Stimulated activated CD8-positive, alpha-beta memory T cell treated with anti-CD3 and anti-CD28 coated beads, Interleukin-7, amount 100 ng/mL, for 1 hour (primary cell): Measurements from ENCODE around the gene OR2T11.
"Not testable (repeated sequence)": the region's sequence is repeated elsewhere in the genome, so short reads cannot be mapped to it uniquely, and the experiment has no call there.

ENCODE experiments used
- DNase-seq, 2 donors: peaks; one replicate each; pipeline ENCODE4 v3.0.0-alpha.2; 2020; ENCODE audit warnings: low read depth in 2 of 2

The OR2T11 gene

DNA sequence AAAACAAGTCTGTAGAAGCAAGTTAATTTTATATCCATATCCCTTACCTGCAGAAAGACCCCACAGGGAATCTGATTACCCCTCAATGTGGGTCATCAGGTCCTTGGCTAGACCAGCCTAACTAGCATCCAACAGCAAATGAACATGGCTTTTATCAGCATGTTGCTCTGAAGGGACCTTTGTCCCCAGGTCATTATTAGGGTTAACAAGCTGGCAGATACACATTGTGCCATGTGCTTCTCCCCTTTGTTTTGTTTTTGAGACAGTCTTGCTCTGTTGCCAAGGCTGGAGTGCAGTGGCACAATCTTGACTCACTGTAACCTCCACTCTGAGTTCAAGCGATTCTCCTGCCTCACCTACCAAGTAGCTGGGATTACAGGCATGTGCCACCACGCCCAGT, at the start of gene OR2T11:
Gene OR2T11, minus strand, starts transcription at position 101 of the 400 bp plus-strand sequence. CDS start 7,963 bp downstream, outside the sequence.
- DNase-seq: not testable (repeated sequence)

DNA sequence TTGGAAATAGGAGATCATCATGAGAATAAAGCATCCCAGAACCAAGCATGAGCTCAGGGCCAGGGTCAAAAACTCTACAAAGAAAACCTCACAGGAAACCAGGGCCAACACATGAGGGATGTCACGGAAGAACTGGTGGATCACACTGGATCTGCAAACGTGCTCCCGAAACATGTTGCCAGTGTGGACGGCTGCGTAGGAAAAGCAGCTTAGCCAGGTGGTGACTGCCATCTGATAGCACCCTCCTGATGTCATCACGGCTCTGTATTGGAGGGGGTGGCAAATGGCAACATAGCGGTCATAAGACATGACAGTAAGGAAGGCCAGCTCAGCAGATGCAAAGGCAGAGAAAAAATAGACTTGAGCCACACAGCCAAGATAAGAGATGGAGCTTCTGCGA, 46.8 kb upstream of the OR2T11 start:
- DNase-seq: no peak

GRCh38 chr1:248670003-248670402, 35.1 kb upstream of the OR2T11 start:
- no peak for DNase-seq

DNA sequence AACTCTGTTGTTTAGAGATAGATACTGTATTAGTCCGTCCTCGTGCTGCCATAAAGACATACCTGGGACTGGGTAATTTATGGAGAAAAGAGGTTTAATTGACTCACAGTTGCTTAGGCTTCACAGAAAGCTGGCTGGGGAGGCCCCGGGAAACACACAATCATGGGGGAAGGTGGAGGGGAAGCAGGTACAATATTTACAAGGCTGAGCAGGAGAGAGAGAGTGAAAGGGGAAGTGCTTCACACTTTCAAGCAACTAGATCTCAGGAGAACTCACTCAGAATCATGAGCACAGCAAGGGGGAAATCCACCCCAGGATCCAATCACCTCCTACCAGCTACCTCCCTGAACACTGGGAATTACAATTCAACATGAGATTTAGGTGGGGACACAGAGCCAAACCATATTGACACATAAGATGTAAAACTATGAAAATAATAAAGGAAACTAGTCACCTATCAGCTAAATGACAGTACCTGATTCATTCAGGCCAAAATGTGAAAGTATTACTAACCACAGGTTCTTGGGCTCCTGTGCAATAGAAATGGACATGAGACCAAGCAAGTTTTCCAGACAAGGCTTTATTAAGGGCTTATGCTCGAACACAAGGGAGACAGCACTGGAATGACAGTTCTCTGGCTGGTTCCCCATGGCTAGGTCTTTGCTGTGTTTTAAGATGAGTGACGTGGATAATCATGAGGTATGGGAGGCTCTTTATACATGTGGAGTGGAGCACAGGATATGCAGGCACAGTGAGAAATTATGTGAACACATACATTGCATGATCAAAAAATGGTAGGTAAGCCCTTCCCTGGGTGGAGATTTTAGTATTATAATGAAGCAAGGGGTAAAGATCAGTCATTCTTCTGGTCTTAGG, 28.8 kb upstream of the OR2T11 start:
- not testable (repeated sequence) for DNase-seq

- DNase-seq: not testable (repeated sequence)
Observed at GRCh38 chr1:248656797-248657196, 21.9 kb upstream of the OR2T11 start.

DNA sequence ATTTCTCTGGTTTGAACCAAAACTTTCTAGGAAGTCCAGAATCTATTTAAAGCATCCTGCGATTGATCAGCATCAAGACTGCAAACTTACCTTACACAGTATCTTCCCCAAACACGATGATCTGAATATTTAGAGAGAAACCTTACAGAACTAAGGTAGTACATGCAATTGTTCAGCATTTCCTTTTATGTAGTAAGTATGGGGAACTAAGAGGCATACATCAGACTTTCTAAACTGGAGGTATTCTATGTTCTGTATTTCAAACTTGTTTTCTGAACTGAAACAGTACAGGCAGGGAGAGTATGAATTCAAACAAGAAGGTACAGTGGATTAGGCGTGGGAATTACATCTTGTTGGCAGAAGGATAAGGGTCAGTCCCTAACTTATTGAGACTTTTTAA, 20.5 kb upstream of the OR2T11 start, which contains the start of gene OR2T27:
Gene OR2T27, minus strand, starts transcription at position 175 of the 400 bp plus-strand sequence. CDS start 4,644 bp downstream, outside the sequence.
- DNase-seq: not testable (repeated sequence)

DNA sequence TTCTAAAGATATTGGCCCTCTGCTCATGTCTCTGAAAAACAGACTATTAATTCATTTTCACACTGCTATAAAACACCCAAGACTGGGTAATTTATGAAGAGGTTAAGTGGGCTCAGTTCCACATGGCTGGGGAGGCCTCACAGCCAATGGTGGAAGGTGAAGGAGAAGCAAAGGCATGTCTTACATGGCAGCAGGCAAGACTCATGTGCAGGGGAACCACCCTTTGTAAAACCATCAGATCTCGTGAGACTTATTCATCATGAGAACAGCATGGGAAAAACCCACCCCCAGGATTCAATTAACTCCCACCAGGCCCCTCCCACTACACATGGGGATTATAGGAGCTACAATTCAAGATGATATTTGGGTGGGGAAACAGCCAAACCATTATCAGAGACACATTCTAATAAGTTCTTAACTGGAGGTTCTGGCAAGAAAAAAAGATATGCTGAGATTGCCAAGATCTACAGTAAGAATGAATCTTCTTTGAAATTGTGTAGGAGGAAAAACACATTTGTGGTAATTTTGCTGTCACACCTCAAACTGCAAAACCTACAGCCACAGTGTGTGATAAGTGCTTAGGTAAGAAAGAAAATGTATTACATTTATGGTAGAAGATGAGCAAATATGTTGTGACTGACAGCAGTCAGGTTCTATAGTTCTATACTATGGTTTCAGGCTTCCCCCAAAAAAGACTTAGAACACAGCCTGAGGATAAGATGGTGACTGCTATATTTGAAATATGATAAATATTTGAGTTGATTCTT, 14.1 kb upstream of the OR2T11 start:
- DNase-seq: not testable (repeated sequence)

- not testable (repeated sequence) for DNase-seq
Observed at GRCh38 chr1:248645178-248645577, 10.3 kb upstream of the OR2T11 start, which contains the start of gene OR2T35. Gene OR2T35 (minus strand): TSS chr1:248645278. CDS start chr1:248639258, 6,020 bp downstream.

DNA sequence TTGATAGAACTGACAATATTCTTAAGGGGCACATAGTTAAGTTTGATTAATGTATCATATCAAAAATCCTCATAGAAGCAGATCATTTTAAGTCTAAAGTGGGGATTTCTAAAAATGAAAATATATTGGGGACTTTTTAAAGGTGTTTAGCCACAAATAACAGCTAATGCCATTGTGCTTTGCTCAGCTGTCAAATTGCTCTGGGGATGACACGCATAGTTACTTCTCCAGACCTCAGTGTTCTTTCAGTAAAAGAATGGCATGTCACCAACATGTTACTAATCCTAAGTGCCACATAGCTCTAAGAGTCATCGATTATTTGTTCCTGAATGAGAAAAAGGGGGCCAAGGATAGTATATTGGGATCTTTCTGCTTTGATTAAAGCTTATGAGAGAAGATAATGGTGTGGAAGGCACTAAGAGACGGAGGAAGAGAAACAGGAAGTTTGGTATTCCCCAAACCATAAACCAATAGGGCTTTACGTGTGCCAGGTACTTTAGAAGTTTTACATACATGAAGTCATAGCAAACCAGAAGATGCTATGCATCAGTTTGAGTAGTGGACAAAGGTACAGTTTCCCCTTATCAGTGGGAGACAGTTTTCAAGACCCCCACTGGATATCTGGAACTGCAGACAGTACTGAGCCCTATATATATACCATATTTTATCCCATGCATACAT, 8.2 kb upstream of the OR2T11 start:
- not testable (repeated sequence) for DNase-seq

GRCh38 chr1:248641583-248641982, 6.7 kb upstream of the OR2T11 start:
- not testable (repeated sequence) for DNase-seq

GRCh38 chr1:248640906-248641305, 6.0 kb upstream of the OR2T11 start:
- not testable (repeated sequence) for DNase-seq

- DNase-seq: not testable (repeated sequence)
Observed at GRCh38 chr1:248639652-248640051, 4.8 kb upstream of the OR2T11 start.

DNA sequence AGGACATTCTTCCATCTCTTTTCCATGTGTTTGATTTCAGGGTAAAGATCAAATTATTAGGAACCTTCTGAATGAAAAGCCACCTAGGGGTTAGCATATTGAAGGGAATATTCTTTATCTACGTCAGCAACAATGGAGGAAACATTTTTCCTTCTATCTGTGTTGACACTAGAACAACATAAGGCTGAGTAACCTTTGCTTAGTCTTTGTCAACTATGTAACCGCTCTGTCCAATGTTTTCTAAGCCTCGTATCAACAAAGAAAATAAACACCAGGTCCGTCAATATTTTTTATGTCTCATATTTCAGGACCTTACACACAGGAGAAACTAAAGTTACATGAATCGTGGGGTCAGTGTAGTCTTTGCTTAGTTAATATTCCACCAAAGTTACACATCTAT, 1.7 kb upstream of the OR2T11 start:
- DNase-seq: not testable (repeated sequence)

- DNase-seq: no peak
Observed at GRCh38 chr1:248631354-248632008, 3.4 kb downstream of the OR2T11 start.

DNA sequence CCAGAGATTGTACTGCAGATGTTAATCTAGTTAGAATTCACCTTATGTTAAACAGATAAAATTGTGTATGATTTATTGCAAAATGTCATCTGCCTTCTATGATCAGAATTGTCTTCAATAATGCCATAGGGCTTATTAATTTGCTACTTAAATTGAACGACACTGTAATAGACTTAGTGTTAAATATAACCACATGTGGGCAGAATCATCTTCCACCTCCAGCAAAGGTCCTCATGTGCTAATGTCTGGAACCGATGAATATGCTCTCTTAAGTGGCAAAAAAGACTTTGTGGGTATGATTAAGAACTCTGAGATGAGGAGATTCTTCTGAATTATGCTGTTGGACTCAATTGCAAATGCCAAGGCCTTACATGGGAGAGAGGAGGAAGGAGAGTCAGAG, 4.3 kb downstream of the OR2T11 start:
- no peak for DNase-seq

- DNase-seq: no peak
Observed at GRCh38 chr1:248627971-248628844, 6.7 kb downstream of the OR2T11 start.

DNA sequence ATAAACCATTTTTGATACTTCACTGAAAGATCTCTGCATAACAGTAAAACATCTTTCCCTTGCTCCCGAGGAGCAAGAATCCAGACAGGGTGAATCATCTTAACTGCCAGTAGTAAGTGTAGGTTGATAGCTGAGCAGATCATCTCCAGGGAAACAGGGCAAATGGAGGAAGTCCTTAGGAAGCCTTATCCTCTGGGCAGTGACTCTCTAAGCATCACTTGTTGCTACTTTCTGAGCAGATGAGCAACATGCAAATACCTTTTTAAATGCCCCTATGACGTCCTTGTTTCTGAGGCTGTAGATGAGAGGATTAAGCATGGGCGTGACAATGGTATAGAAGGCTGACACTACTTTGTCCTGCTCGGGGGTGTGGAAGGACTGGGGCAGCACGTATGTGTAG, 8.9 kb downstream of the OR2T11 start:
- DNase-seq: no peak

GRCh38 chr1:248625166-248625565, 9.7 kb downstream of the OR2T11 start:
- DNase-seq: no peak

GRCh38 chr1:248622570-248623001, 12.3 kb downstream of the OR2T11 start:
- no peak for DNase-seq

DNA sequence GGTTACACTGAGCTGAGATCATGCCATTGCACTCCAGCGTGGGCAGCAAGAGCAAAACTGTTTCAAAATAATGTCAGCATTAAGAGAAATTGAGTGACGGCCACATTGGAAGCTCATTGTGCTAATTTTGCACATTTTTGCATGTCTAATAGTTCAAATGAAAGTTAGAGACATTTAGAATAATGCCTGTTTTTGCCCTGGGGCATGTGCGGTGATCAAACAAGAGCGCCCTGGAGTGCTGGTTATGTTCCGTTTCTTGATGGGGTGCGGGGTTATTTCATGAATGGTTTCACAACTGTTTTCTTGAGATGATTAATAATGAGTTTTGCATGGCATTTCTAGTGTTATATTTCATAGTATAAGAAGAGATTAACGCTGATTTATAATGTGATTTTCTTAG, 13.1 kb downstream of the OR2T11 start:
- DNase-seq: no peak
